Suprapubic skin (tissue), 4 donors: Measurements from ENCODE around the gene MAG.

Experiments
- CTCF ChIP-seq, 2 donors: fragments of 200-600 bp in 1 of 2; fragments of 450-650 bp in 1 of 2; sonication (generic) in 1 of 2; IDR thresholded peaks; one replicate each; pipeline ENCODE4 v1.5.1; 2016 to 2019; ENCODE audit warnings: antibody characterized with exemption in 2 of 2, mild to moderate bottlenecking in 1 of 2, moderate library complexity in 1 of 2
- POLR2A ChIP-seq, 2 donors: fragments of 450-650 bp; IDR thresholded peaks; one replicate each; pipeline ENCODE4 v1.6.1; 2017; ENCODE audit warnings: antibody characterized with exemption in 2 of 2, mild to moderate bottlenecking in 2 of 2, moderate library complexity in 2 of 2
- POLR2AphosphoS5 ChIP-seq, 3 donors: sonication (generic); formaldehyde crosslinking; IDR thresholded peaks; one replicate each; pipeline ENCODE4 v1.6.1; 2017; ENCODE audit warnings: antibody characterized with exemption in 3 of 3

- no peak for TF ChIP-seq CTCF (IDR thresholded peaks at IDR 0.05)
- TF ChIP-seq POLR2A (IDR thresholded peaks at IDR 0.05): no peak
- TF ChIP-seq POLR2AphosphoS5 (IDR thresholded peaks at IDR 0.05): no peak
Measured at GRCh38 chr19:35297922-35298321, 6.0 kb downstream of the MAG start.
